Peyer's patch (tissue), 4 donors: ENCODE data around the gene CELF6.

Experiments
- POLR2A ChIP-seq, 2 donors: fragments of 450-650 bp; IDR thresholded peaks; one replicate each; pipeline ENCODE4 v1.5.1; 2017; ENCODE audit warnings: antibody characterized with exemption in 2 of 2, mild to moderate bottlenecking in 2 of 2, moderate library complexity in 2 of 2
- TF ChIP-seq, protein P1 (sequence below), 6 experiments: fragments of 450-650 bp in 4 of 6; fragments of 200-600 bp in 2 of 6; sonication (generic) in 1 of 6; IDR thresholded peaks; one replicate each; pipeline ENCODE4 v1.5.1; 2017 to 2019; ENCODE audit warnings: antibody characterized with exemption in 6 of 6, mild to moderate bottlenecking in 3 of 6, moderate library complexity in 1 of 6

DNA sequence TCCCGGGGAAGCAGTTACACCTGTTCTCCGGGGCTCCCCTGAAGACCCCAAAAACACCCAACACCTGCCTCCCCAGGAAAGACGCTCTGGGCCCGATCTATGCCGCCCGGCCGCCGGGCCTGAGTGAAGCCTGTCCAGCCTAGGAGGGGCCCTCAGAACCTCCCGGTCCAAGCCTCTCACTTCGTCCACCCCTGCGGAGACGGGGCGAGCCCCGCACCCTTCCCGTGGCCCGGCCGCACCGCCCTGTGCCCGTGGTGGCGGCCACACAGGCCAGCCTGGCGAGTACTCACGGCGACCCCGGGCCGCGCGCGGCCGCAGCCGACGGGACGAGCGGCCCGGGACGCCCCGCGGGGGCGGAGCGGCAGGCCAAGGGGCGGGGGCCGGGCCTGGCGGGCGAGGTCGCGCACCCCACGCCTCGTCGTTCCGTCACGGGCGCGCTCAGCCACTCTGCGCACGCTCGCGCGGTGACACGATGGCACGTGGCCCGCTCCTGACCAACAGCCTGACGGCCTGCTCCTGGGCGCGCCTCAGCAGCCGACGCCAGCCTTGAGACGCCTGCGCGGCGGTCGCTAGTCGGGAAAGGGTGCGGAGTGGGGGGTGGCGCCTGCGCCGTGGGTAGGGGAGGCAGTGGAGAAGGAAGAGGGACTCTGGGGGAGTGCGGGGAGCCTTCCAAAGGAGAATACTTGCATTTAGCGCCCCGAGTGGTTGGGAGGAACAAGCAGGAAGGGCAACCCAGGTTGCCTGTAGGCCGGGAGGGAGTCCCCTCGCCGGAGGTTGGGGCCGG is 47.6 kb downstream of the CELF6 start, which contains the start of gene PARP6:
- TF ChIP-seq, protein P1, sequence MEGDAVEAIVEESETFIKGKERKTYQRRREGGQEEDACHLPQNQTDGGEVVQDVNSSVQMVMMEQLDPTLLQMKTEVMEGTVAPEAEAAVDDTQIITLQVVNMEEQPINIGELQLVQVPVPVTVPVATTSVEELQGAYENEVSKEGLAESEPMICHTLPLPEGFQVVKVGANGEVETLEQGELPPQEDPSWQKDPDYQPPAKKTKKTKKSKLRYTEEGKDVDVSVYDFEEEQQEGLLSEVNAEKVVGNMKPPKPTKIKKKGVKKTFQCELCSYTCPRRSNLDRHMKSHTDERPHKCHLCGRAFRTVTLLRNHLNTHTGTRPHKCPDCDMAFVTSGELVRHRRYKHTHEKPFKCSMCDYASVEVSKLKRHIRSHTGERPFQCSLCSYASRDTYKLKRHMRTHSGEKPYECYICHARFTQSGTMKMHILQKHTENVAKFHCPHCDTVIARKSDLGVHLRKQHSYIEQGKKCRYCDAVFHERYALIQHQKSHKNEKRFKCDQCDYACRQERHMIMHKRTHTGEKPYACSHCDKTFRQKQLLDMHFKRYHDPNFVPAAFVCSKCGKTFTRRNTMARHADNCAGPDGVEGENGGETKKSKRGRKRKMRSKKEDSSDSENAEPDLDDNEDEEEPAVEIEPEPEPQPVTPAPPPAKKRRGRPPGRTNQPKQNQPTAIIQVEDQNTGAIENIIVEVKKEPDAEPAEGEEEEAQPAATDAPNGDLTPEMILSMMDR (IDR thresholded peaks at IDR 0.05): peak; percentile 58 to 74 (median 64)
- TF ChIP-seq POLR2A (IDR thresholded peaks at IDR 0.05): peak; percentile 24 to 80
